ENCODE results near the gene MIR17HG. TPM values are rescaled to one million over a fixed set of nuclear protein-coding genes. Genes with fewer than 3 reads are reported as not detected.

The MIR17HG gene
- total RNA-seq, 1 donor from 2014 or later: not detected

DNA sequence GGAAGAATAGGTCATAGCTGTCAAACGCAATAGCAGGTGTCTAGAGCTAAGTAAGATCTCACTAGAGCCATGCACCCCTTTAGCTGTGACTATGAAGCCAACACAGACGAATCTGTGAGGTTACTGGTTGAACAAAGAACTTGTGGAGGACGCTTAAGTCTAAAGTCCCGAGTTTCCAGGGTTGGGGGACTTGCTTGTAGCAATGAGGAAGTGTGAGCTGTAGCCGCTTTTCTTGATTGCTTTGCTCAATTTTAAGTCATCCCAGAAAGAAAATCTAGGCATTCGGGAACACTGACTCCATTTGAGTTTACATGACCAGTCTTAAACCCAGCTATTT, 52.5 kb downstream of the MIR17HG start:
- no peaks in the 10 kb centered on the region for H3K27me3 ChIP-seq
- H3K36me3 ChIP-seq: no peaks in the 10 kb centered on the region

DNA sequence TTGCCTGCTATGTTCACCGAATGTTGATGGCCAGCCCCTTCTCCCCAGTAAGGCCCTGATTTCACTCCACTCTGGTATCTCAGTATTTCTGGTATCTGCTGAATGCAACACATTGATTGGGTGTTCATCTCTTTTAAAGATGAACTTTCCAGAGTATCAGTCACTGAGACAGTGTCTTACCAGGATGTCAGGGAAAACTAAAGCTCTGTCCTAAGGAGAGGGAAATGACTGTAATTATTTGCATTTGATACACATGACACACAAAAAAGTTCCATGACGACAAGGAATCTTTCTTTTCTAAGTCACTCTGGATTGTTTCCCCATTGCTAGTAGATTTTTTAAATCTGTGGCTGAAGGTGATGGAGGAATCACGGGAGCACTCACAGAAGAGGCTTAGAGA, 53.2 kb downstream of the MIR17HG start:
- H3K36me3 ChIP-seq: no peaks in the 10 kb centered on the region
- H3K4me1 ChIP-seq: peaks cover 6 to 9% of the 10 kb centered on the region in 2 donors
- no peak overlapping the region for H3K4me3 ChIP-seq
- H3K9me3 ChIP-seq: no peaks in the 10 kb centered on the region
- DNase-seq (ENCODE audit: low spot score in 2 of 2): no peak
- intact Hi-C loops (cut with DNase I): no loop called here
- no peaks in the 10 kb centered on the region for H3K27me3 ChIP-seq
- TF ChIP-seq, protein P1, sequence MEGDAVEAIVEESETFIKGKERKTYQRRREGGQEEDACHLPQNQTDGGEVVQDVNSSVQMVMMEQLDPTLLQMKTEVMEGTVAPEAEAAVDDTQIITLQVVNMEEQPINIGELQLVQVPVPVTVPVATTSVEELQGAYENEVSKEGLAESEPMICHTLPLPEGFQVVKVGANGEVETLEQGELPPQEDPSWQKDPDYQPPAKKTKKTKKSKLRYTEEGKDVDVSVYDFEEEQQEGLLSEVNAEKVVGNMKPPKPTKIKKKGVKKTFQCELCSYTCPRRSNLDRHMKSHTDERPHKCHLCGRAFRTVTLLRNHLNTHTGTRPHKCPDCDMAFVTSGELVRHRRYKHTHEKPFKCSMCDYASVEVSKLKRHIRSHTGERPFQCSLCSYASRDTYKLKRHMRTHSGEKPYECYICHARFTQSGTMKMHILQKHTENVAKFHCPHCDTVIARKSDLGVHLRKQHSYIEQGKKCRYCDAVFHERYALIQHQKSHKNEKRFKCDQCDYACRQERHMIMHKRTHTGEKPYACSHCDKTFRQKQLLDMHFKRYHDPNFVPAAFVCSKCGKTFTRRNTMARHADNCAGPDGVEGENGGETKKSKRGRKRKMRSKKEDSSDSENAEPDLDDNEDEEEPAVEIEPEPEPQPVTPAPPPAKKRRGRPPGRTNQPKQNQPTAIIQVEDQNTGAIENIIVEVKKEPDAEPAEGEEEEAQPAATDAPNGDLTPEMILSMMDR (IDR thresholded peaks at IDR 0.05): no peak
- H3K27ac ChIP-seq: no peak overlapping the region

More for the DNA sequence above, 52.5 kb downstream of the MIR17HG start:
- TF ChIP-seq, protein P1 (IDR thresholded peaks at IDR 0.05): no peak
- intact Hi-C loops (cut with DNase I): no loop called here
- H3K4me3 ChIP-seq: no peak overlapping the region
- H3K9me3 ChIP-seq: no peaks in the 10 kb centered on the region
- H3K4me1 ChIP-seq: peaks cover 6 to 9% of the 10 kb centered on the region in 2 donors
- no peak overlapping the region for H3K27ac ChIP-seq
- DNase-seq (ENCODE audit: low spot score in 2 of 2): no peak

DNA sequence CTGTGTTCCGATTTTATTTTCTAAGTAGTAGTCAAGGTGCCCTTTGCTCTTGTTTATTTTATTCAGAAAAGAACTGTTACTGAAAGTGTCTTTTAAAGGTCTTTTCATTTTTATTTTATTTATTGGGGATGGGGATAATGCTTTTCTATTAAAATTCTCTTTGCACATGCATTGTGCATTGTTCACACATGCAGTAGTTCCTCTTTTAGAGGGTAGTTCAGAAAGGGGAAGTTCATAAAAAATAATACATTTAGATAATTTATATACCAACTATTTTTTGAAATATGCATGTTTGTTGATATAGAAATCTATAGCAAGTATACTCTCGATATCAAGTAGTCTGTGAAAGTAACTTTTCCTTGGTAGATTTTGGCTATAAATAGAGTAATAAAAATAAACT, 54.4 kb downstream of the MIR17HG start:
- intact Hi-C loops (cut with DNase I): no loop called here
- TF ChIP-seq, protein P1 (IDR thresholded peaks at IDR 0.05): no peak

More for the DNA sequence above, 54.4 kb downstream of the MIR17HG start:
- Histone ChIP-seq H3K36me3 (no peaks in the 10 kb centered on the region), H3K4me3 (no peak overlapping the region), H3K9me3 (no peaks in the 10 kb centered on the region), H3K27me3 (no peaks in the 10 kb centered on the region), H3K4me1 (peaks cover 6 to 9% of the 10 kb centered on the region in 2 donors), H3K27ac (no peak overlapping the region)
- DNase-seq (ENCODE audit: low spot score in 2 of 2): no peak

Other genes starting within 250 kb of the MIR17HG start
- not detected for gene GPC5, start 50.9 kb downstream of the MIR17HG start, total RNA-seq